Stimulated activated CD4-positive, alpha-beta T cell treated with anti-CD3 and anti-CD28 coated beads, Interleukin-1b, Interleukin-23, amount 100 ng/mL, for 4 hours (primary cell): ENCODE results near the gene CCN2.
"Not testable (repeated sequence)": the region's sequence is repeated elsewhere in the genome, so short reads cannot be mapped to it uniquely, and the experiment has no call there.

Experiments used
- DNase-seq, 2 donors: peaks; one replicate each; pipeline ENCODE4 v3.0.0-alpha.2; 2020; ENCODE audit warnings: low read depth in 2 of 2

CCN2 gene

DNA sequence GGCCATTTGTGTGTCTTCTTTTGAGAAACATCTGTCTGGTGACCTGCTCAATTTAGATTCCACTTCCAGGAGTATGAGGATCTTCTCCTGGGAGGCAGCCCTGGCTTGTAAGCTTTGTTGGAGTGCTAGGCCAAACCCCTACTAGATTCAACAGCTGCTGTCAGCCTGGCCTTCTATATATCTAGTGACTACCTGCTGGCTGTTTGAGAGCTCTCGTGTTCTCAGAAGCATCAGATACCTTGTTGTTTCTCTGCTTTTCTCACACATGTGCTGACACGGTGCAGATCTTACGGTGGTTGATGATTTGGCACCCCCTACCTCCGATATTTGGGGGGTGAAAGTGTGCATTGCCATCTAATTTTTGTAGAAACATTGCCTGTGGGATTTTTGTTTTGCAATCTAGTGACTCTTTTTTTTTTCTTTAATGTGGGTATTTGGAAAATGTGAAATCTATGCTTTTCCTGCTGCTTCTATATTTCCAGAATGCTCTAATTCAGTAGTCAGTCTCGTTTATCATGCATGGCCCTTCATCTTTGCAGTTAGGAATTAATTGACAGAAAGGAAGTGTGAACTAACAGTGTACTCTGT lies 4.7 kb downstream of the CCN2 start:
- no peak for DNase-seq

GRCh38 chr6:131945971-131946370 lies 5.2 kb downstream of the CCN2 start:
- no peak for DNase-seq

- DNase-seq, result no peak
These were observed 13.2 kb downstream of the CCN2 start for GRCh38 chr6:131937703-131938631.

- no peak for DNase-seq
These were observed 13.9 kb downstream of the CCN2 start for GRCh38 chr6:131937226-131937625.

GRCh38 chr6:131936156-131936555 lies 15.0 kb downstream of the CCN2 start:
- DNase-seq, result no peak

DNA sequence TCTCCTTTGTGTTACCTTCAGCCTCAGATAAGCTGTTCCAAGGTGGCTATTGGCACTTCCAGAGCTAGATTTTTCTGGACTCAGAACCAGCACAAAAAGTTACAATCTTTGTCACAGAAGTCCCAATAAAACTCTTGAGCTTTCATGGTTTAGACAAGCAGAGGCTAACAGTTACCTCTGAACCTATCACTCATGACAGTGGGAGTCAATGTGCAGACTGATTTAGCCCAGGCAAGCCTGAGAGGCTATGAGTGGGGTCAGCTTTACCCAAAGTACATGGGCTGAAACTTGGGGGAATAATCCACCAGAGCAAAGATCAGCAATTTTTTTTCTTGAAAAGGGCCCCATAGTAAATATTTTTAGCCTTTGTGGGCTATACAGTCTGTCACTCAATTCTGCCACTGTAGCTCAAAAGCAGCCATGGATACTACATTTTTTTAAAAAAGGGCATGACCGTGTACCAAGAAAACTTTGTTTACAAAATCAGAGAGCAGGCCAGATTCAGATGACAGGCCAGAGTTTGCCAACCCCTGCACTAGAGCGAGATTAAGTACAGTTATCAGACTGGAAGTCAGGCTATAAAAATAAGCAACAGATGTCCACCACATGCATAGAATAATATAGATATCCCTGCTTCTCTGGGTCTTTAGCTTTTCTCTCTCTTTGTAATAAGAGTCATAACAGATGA lies 20.0 kb downstream of the CCN2 start:
- DNase-seq, result no peak

GRCh38 chr6:131929976-131930375 lies 21.2 kb downstream of the CCN2 start:
- DNase-seq, result no peak

- DNase-seq, result no peak
These were observed 21.9 kb downstream of the CCN2 start for GRCh38 chr6:131929264-131929663.

DNA sequence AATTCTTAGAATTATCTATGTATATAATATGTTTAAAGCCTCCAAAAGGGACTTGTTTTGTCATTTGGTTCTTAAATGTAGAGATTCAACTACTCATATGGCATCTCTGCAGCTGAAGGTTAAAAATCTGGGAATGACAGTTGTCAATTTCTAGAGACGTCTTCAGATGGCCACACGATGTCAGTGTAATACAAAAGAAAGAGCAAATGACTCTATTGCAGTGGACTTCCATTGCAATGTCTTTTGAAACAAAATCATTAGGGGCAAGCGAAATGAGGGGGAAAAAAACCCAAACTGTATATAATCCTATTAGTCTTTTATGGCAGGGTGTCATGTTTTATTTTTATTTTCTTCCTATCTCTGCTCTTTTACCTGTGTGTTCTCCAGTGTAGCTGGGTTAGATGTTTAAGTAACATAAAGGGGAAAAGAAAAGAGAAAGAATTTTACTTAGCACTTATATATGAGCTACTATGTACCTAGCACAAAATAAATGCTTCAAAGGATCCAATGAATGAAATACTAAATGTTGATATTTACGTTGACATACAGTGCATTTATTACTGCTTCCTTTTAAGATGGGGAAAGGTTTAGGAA lies 26.2 kb downstream of the CCN2 start:
- DNase-seq, result no peak

GRCh38 chr6:131923356-131923755 lies 27.8 kb downstream of the CCN2 start:
- no peak for DNase-seq

DNA sequence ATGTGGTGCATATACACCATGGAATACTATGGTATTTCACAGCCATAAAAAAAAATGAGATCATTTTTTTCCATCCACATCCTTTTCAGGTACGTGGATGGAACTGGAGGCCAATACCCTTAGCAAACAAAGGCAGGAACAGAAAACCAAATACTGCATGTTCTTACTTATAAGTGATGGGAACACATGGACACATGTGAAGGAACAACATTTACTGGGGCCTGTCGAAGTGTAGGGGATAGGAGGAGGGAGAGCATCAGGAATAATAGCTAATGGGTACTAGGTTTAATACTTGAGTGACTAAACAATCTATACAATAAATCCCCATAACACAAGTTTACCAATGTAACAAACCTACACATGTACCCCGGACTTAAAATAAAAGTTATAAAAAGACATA lies 30.5 kb downstream of the CCN2 start:
- DNase-seq, result no peak

GRCh38 chr6:131918650-131919355 lies 32.4 kb downstream of the CCN2 start:
- no peak for DNase-seq

- no peak for DNase-seq
These were observed 33.2 kb downstream of the CCN2 start for GRCh38 chr6:131917763-131918649.

DNA sequence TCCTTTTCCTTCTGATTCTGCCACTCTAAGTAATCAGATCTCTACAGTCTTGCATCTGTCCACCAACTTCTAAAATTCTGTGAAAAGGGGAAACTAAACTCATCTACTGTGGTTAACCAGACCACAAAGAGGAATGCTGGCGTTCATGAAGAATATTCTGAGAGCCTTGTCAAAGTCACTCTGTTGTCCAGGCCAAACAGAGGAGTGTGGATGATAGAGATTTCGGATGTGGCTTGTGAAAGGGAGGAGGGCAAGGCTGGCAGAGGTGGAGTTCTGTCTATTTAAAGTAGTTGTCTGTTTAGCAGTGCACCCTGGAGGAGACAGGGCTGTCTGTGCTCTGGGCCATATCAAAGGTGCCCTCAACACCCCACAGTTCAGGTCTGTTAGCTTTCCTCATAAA lies 33.9 kb downstream of the CCN2 start:
- no peak for DNase-seq

DNA sequence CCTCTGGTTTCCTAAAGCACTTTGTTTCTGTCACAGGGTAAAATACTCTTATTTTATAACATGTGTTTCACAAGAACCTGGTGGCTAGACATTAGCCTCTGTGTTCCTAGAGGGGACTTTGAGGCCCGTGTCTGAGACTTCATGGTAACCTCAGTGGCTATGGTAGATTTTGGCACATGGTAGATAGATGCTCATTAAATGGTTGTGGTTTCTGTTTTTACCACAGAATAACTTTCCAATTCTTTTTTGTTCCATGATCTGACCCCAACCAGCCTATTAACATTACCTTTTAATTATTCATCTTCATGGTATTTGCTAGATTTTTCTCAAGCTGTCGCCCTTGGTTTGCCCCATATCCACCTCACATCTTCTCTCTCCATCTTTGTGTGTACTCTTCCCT lies 34.3 kb downstream of the CCN2 start:
- no peak for DNase-seq

- DNase-seq, result not testable (repeated sequence)
These were observed 34.9 kb downstream of the CCN2 start for GRCh38 chr6:131916091-131916796.

- peak; percentile 9 to 20 for DNase-seq
These were observed 36.0 kb downstream of the CCN2 start for GRCh38 chr6:131914967-131915751.

DNA sequence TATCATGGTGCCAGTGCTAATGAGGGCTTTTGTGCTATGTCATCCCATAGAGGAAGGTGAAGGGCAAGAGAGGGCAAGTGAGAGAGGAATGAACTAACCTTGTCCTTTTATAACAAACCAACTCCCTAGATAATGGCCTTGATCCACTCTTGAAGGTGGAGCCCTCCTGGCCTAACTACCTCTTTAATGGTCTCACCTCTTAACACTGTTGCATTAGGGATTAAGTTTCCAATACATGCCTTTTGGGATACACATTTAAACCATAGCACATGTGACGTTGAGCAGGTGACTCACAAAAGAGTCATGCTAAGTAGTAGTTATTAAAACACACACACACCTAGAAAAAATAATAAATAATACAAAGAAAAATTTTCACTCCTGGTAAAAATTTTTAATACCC lies 36.9 kb downstream of the CCN2 start:
- DNase-seq, result no peak

GRCh38 chr6:131911951-131912350 lies 39.2 kb downstream of the CCN2 start:
- no peak for DNase-seq
